Keratinocyte (primary cell): ENCODE results near the gene DUSP16. TPM values are rescaled to one million over a fixed set of nuclear protein-coding genes. Genes with fewer than 3 reads are reported as not detected.
"Not testable (repeated sequence)": the region's sequence is repeated elsewhere in the genome, so short reads cannot be mapped to it uniquely, and the experiment has no call there.

Source experiments
- DNase-seq: peaks from one replicate; pipeline ENCODE4 v3.0.0-alpha.2; 2011; ENCODE audit warnings: low read depth, missing footprints, low spot score
- FAIRE-seq: peaks from 2 replicates; lab custom pipeline; 2011; peaks lifted over from hg19 to GRCh38; lab: Jason Lieb, UNC
- H2AFZ ChIP-seq: 2 replicates; pipeline ENCODE4 v1.6.0; 2012; ENCODE audit warnings: low read length, control low read depth, inconsistent platforms; ENCODE audit not compliant: control insufficient read depth
- H3K27ac ChIP-seq: 2 replicates; pipeline ENCODE4 v1.5.1; 2011; ENCODE audit warnings: low read length; ENCODE audit not compliant: control insufficient read depth, insufficient read depth
- H3K27me3 ChIP-seq: 3 replicates; pipeline ENCODE4 v1.6.0; 2011; ENCODE audit warnings: low read length; ENCODE audit not compliant: control insufficient read depth, insufficient read depth; ENCODE audit errors: extremely low read depth
- H3K36me3 ChIP-seq, 2 experiments: 2 replicates in 1 of 2; 3 replicates in 1 of 2; pipeline ENCODE4 v1.5.1; 2011; ENCODE audit warnings: low read length in 2 of 2, mild to moderate bottlenecking in 1 of 2; ENCODE audit not compliant: control insufficient read depth in 2 of 2, insufficient read depth in 2 of 2; ENCODE audit errors: extremely low read depth in 1 of 2
- H3K4me1 ChIP-seq: 3 replicates; pipeline ENCODE4 v1.5.1; 2011; ENCODE audit warnings: low read length; ENCODE audit not compliant: control insufficient read depth, insufficient read depth; ENCODE audit errors: extremely low read depth
- H3K4me2 ChIP-seq: 3 replicates; pipeline ENCODE4 v1.6.0; 2011; ENCODE audit warnings: low read depth, low read length; ENCODE audit not compliant: control insufficient read depth, insufficient read depth; ENCODE audit errors: extremely low read depth
- H3K4me3 ChIP-seq, 3 experiments: fragments of 200-600 bp in 1 of 3; sonication (generic) in 1 of 3; 2 replicates in 2 of 3; 3 replicates in 1 of 3; pipeline ENCODE4 v1.5.1; 2011 to 2016; ENCODE audit warnings: low read length in 3 of 3, mild to moderate bottlenecking in 3 of 3, control low read depth in 2 of 3, inconsistent platforms in 1 of 3, low read depth in 1 of 3, mixed read lengths in 1 of 3, mixed run types in 1 of 3, moderate library complexity in 1 of 3; ENCODE audit not compliant: control insufficient read depth in 2 of 3, insufficient read depth in 2 of 3; ENCODE audit errors: extremely low read depth in 1 of 3
- H3K79me2 ChIP-seq: 2 replicates; pipeline ENCODE4 v1.6.0; 2012; ENCODE audit warnings: low read length; ENCODE audit not compliant: control insufficient read depth, insufficient read depth
- H3K9ac ChIP-seq: 3 replicates; pipeline ENCODE4 v1.6.0; 2011; ENCODE audit warnings: low read length; ENCODE audit not compliant: control insufficient read depth, insufficient read depth; ENCODE audit errors: extremely low read depth
- H3K9me1 ChIP-seq: 3 replicates; pipeline ENCODE4 v1.6.0; 2011; ENCODE audit warnings: low read length; ENCODE audit not compliant: control insufficient read depth, insufficient read depth; ENCODE audit errors: extremely low read depth
- H3K9me3 ChIP-seq: 2 replicates; pipeline ENCODE4 v1.5.1; 2012; ENCODE audit warnings: low read depth, low read length; ENCODE audit not compliant: control insufficient read depth
- H4K20me1 ChIP-seq: 3 replicates; pipeline ENCODE4 v1.6.0; 2011; ENCODE audit warnings: low read length; ENCODE audit not compliant: control insufficient read depth, insufficient read depth; ENCODE audit errors: extremely low read depth
- EZH2 ChIP-seq: IDR thresholded peaks from one replicate; pipeline ENCODE4 v1.6.1; 2012; ENCODE audit warnings: inconsistent platforms, mild to moderate bottlenecking, low read length, moderate library complexity
- dilution Hi-C: fragments of 300-500 bp; cut with MboI; formaldehyde crosslinking; loops from one replicate; pipeline ENCODE4 v1.7.0; 2020; ENCODE audit warnings: low sequenced_read_pairs; ENCODE audit not compliant: extremely low pct_ligation_motif_present
- polyA plus RNA-seq, 5 experiments: library from polyadenylated mRNA; depleted of rRNA in 3 of 5; stranded (reverse) in 3 of 5; stranded (forward) in 1 of 5; unstranded in 1 of 5; fragments of >200 nt; gene quantifications; 1 replicate in 1 of 5; 2 replicates in 3 of 5; 3 replicates in 1 of 5; pipeline versions ENCODE4 v1.2.1 to v1.2.3, GENCODE V29; 2011 to 2012; ENCODE audit warnings: missing spikeins in 2 of 5, low read depth in 1 of 5, low replicate concordance in 1 of 5
- TF ChIP-seq, protein P1 (sequence below), 3 experiments: IDR thresholded peaks in 1 of 3; conservative IDR thresholded peaks in 1 of 3; optimal IDR thresholded peaks in 1 of 3; 2 replicates in 2 of 3; 3 replicates in 1 of 3; pipeline versions ENCODE3 to v1.5.1; 2011; ENCODE audit warnings: low read length in 3 of 3, mild to moderate bottlenecking in 3 of 3, moderate library complexity in 2 of 3, control low read depth in 1 of 3, inconsistent platforms in 1 of 3; ENCODE audit not compliant: insufficient read depth in 2 of 3; ENCODE audit errors: extremely low read depth in 1 of 3

DUSP16 gene
- polyA plus RNA-seq, 1 donor (not counting 4 experiments of a cell fraction or from before 2014, with no cell fraction given), result 9.3 TPM

DNA sequence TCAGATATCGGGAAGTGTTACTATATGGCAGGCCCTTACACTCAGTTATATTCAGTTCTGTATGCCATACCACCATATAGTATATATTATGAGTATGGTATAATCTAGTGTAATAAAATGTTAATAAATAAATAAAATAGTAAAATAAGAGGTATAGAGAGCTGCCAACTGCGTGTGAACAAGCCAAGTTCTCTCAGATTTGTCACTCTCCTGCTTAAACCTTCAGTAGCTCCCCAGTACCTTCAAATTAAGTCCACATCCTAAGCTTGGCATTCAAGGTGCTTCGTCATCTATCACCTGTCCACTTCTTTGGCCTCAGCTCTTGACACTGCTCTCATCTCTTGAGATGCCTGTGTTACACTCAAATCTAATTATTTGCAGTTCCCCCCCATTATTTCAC lies 36.2 kb upstream of the DUSP16 start:
- no peaks in the 10 kb centered on the region for H3K27me3 ChIP-seq
- H3K4me3 ChIP-seq, result no peak overlapping the region
- H3K4me2 ChIP-seq, result no peak overlapping the region
- FAIRE-seq (no peak), DNase-seq (no peak)
- no peaks in the 10 kb centered on the region for H3K9me1 ChIP-seq
- TF ChIP-seq, protein P1, sequence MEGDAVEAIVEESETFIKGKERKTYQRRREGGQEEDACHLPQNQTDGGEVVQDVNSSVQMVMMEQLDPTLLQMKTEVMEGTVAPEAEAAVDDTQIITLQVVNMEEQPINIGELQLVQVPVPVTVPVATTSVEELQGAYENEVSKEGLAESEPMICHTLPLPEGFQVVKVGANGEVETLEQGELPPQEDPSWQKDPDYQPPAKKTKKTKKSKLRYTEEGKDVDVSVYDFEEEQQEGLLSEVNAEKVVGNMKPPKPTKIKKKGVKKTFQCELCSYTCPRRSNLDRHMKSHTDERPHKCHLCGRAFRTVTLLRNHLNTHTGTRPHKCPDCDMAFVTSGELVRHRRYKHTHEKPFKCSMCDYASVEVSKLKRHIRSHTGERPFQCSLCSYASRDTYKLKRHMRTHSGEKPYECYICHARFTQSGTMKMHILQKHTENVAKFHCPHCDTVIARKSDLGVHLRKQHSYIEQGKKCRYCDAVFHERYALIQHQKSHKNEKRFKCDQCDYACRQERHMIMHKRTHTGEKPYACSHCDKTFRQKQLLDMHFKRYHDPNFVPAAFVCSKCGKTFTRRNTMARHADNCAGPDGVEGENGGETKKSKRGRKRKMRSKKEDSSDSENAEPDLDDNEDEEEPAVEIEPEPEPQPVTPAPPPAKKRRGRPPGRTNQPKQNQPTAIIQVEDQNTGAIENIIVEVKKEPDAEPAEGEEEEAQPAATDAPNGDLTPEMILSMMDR (optimal IDR thresholded peaks at IDR 0.05 in 1 of 3, IDR thresholded peaks at IDR 0.05 in 1 of 3, conservative IDR thresholded peaks at IDR 0.05 in 1 of 3; ENCODE audit: extremely low read depth in 1 of 3, insufficient read depth in 2 of 3, low read length in 3 of 3), result no peak
- TF ChIP-seq EZH2, result no peak
- no peaks in the 10 kb centered on the region for H4K20me1 ChIP-seq
- H3K9ac ChIP-seq, result no peak overlapping the region
- no peaks in the 10 kb centered on the region for H3K9me3 ChIP-seq
- H2AFZ ChIP-seq, result no peak overlapping the region
- H3K36me3 ChIP-seq, result no peaks in the 10 kb centered on the region
- H3K27ac ChIP-seq, result no peak overlapping the region
- no peaks in the 10 kb centered on the region for H3K79me2 ChIP-seq
- dilution Hi-C loops, result no loop called here
- H3K4me1 ChIP-seq, result no peaks in the 10 kb centered on the region

DNA sequence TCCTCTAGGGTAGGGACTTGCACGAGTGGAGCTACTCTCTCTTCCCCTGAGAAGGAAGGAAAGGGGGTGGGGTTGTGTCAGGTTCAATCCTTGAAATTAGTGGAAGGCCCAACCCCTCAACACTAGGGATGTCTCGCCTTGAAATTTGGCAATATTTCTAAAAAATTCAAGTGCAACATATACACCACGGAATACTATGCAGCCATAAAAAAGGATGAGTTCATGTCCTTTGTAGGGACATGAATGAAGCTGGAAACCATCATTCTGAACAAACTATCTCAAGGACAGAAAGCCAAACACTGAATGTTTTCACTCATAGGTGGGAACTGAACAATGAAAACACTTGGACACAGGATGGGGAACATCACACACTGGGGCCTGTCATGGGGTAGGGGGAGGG lies 33.9 kb upstream of the DUSP16 start:
- H3K36me3 ChIP-seq, H3K9me3 ChIP-seq, H4K20me1 ChIP-seq, H2AFZ ChIP-seq, H3K9ac ChIP-seq, DNase-seq, H3K79me2 ChIP-seq, H3K4me2 ChIP-seq, H3K27me3 ChIP-seq, dilution Hi-C loops, FAIRE-seq, H3K4me1 ChIP-seq, H3K4me3 ChIP-seq, H3K27ac ChIP-seq, H3K9me1 ChIP-seq: not testable (repeated sequence)

DNA sequence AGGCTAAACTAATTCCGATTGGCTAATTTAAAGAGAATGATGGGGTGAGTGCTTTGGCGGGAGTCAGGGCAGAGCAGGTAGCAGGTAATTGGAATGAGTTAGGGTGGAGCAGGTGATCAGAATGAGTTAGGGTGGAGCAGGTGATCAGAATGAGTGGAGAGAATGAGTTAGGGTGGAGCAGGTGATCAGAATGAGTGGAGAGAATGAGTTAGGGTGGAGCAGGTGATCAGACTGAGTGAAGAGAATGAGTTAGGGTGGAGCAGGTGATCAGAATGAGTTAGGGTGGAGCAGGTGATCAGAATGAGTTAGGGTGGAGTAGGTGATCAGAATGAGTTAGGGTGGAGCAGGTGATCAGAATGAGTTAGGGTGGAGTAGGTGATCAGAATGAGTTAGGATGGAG lies 33.3 kb upstream of the DUSP16 start:
- H3K27ac ChIP-seq, DNase-seq, H3K36me3 ChIP-seq, H3K27me3 ChIP-seq, H4K20me1 ChIP-seq, H3K9me3 ChIP-seq, H3K4me3 ChIP-seq, H3K9ac ChIP-seq, H3K4me2 ChIP-seq, H3K79me2 ChIP-seq, dilution Hi-C loops, H3K4me1 ChIP-seq, H2AFZ ChIP-seq, H3K9me1 ChIP-seq, FAIRE-seq: not testable (repeated sequence)
